K562 (cell line): ENCODE data around the gene SP6. TPM values are rescaled to one million over a fixed set of nuclear protein-coding genes. Genes with fewer than 3 reads are reported as not detected.

Experiments
- ARHGAP35 ChIP-seq: fragments of 450-650 bp; IDR thresholded peaks from 2 replicates; pipeline ENCODE4 v1.6.1; 2018; ENCODE audit not compliant: partially characterized antibody
- DPF2 ChIP-seq: fragments of 450-650 bp; IDR thresholded peaks from 2 replicates; pipeline ENCODE4 v1.6.1; 2016
- EGR1 ChIP-seq: fragments of 450-650 bp; conservative IDR thresholded peaks from 2 replicates; pipeline ENCODE4 v1.6.1; 2017; ENCODE audit warnings: mild to moderate bottlenecking
- HDAC1 ChIP-seq, 2 experiments: fragments of 450-650 bp; IDR thresholded peaks; 2 replicates each; pipeline ENCODE4 v1.6.1; 2016 to 2017; ENCODE audit warnings: inconsistent platforms in 1 of 2, mild to moderate bottlenecking in 1 of 2, moderate library complexity in 1 of 2
- PHB2 ChIP-seq: fragments of 450-650 bp; IDR thresholded peaks from 2 replicates; pipeline ENCODE4 v1.6.1; 2017; ENCODE audit warnings: low read depth
- POLR3A ChIP-seq: IDR thresholded peaks from 2 replicates; pipeline ENCODE4 v1.6.1; 2011; ENCODE audit warnings: borderline replicate concordance, mild to moderate bottlenecking, moderate library complexity; ENCODE audit not compliant: insufficient read length, insufficient read depth; ENCODE audit errors: extremely low read depth
- PREB ChIP-seq: sonication (generic); formaldehyde crosslinking; IDR thresholded peaks from 2 replicates; pipeline ENCODE4 v1.8.1; 2023; ENCODE audit warnings: mild to moderate bottlenecking, missing genetic modification reagents
- PRPF4 ChIP-seq: fragments of 200-400 bp; formaldehyde crosslinking; IDR thresholded peaks from one replicate; pipeline ENCODE4 v1.6.1; 2017; ENCODE audit warnings: low read length, low read depth, mild to moderate bottlenecking; ENCODE audit not compliant: insufficient read depth, poor library complexity, severe bottlenecking
- SNIP1 ChIP-seq: fragments of 450-650 bp; IDR thresholded peaks from 2 replicates; pipeline ENCODE4 v1.7.1; 2017; ENCODE audit warnings: low read depth, mild to moderate bottlenecking
- SPI1 ChIP-seq: IDR thresholded peaks from 2 replicates; pipeline ENCODE4 v1.6.1; 2011; ENCODE audit warnings: low read depth, low read length, control low read depth, borderline replicate concordance
- THRB ChIP-seq: fragments of 450-650 bp; formaldehyde crosslinking; conservative IDR thresholded peaks from 2 replicates; pipeline ENCODE4 v1.4.0; 2022; ENCODE audit warnings: mild to moderate bottlenecking, missing genetic modification characterization
- TOE1 ChIP-seq, 2 experiments: fragments of 450-650 bp in 1 of 2; sonication (generic) in 1 of 2; formaldehyde crosslinking in 1 of 2; IDR thresholded peaks; 2 replicates each; pipeline versions ENCODE4 v1.7.1 to v1.8.0; 2016 to 2022; ENCODE audit warnings: borderline replicate concordance in 2 of 2, mild to moderate bottlenecking in 2 of 2, antibody characterized with exemption in 1 of 2, inconsistent platforms in 1 of 2, low read depth in 1 of 2, missing genetic modification reagents in 1 of 2, moderate library complexity in 1 of 2
- TRIM24 ChIP-seq, 2 experiments: fragments of 450-650 bp; IDR thresholded peaks; 2 replicates each; pipeline ENCODE4 v1.6.1; 2016
- polyA plus RNA-seq, 8 experiments: library from polyadenylated mRNA; depleted of rRNA in 4 of 8; stranded (reverse) in 5 of 8; unstranded in 3 of 8; fragments of >200 nt; fragmentation: Nextera tagmentation in 2 of 8; fragmentation: Illumina TruSeq in 1 of 8; extraction: Ambion mirVana in 2 of 8; extraction: Trizol in 1 of 8; gene quantifications; 2 replicates each; pipeline versions ENCODE4 v1.2.1 to v1.2.3, GENCODE V29; 2011 to 2014; ENCODE audit warnings: inconsistent platforms in 1 of 8, missing spikeins in 1 of 8
- total RNA-seq, 7 experiments: library from RNA; depleted of rRNA in 6 of 7; stranded (reverse); fragments of >200 nt in 6 of 7; fragmentation: Illumina TruSeq in 2 of 7; extraction: Trizol in 2 of 7; gene quantifications; 2 replicates each; pipeline versions ENCODE4 v1.2.1 to v1.2.3, GENCODE V29; 2011 to 2021; ENCODE audit warnings: low replicate concordance in 1 of 7

Gene SP6
- total and polyA plus RNA-seq, 9 of the 15 experiments (the other 6 are each of a cell fraction or from before 2014, with no cell fraction given): 0.11 to 7.9 (median 2.2) TPM

GRCh38 chr17:47873200-47874090 is 22.5 kb upstream of the SP6 start (continued):
- no peak for TF ChIP-seq TOE1 (IDR thresholded peaks at IDR 0.05; ENCODE audit: borderline replicate concordance)
- no peak for TF ChIP-seq TOE1 (CRISPR knock-in tag; IDR thresholded peaks at IDR 0.05; ENCODE audit: borderline replicate concordance, low read depth)
- no peak for TF ChIP-seq POLR3A
- TF ChIP-seq THRB (CRISPR knock-in tag): peak; percentile 66; the same call in 1 of the 2 replicates
- TF ChIP-seq PRPF4: no peak
- TF ChIP-seq EGR1: peak; percentile 75
- TF ChIP-seq HDAC1 (IDR thresholded peaks at IDR 0.05): peak in 1 of 2 experiments; percentile 72; a peak in 2 of 4 replicates
- TF ChIP-seq ARHGAP35: peak; percentile 31
- TF ChIP-seq SPI1: peak; percentile 42; the same call in 1 of the 2 replicates
- peak; percentile 46; the same call in 1 of the 2 replicates for TF ChIP-seq DPF2
- TF ChIP-seq PHB2: 0 out of 2 replicates have a peak, but pooled peaks have one; percentile 42
- TF ChIP-seq TRIM24 (IDR thresholded peaks at IDR 0.05): peak; percentile 33 to 38; a peak in 1 of 4 replicates
- TF ChIP-seq SNIP1: no peak
- no peak for TF ChIP-seq PREB (CRISPR knock-in tag)
- TF ChIP-seq, all 486 proteins: peak for 25
